HT1080 (cell line): ENCODE data around the gene ATG9A. TPM values are rescaled to one million over a fixed set of nuclear protein-coding genes. Genes with fewer than 3 reads are reported as not detected.
A peak's percentile ranks its signal among the peaks of the same experiment; 100 is the strongest.
"Not testable (repeated sequence)": the region's sequence is repeated elsewhere in the genome, so short reads cannot be mapped to it uniquely, and the experiment has no call there.

ENCODE experiments used
- DNase-seq: peaks from one replicate; pipeline ENCODE4 v3.0.0-alpha.2; 2015; ENCODE audit warnings: low read depth
- polyA plus RNA-seq, 2 experiments: library from polyadenylated mRNA; depleted of rRNA; stranded (reverse); fragments of >200 nt; gene quantifications; 2 replicates each; pipeline ENCODE4 v1.2.3, GENCODE V29; 2015
- total RNA-seq: library from RNA; depleted of rRNA; stranded (reverse); fragments of >200 nt; shearing (Covaris generic); gene quantifications from 2 replicates; pipeline ENCODE4 v1.2.3, GENCODE V29; 2014; rRNA removed

Gene ATG9A
- total RNA-seq, result 37.1 and 47.1 TPM in 2 replicates
- 45.8 and 46.4 TPM in 2 replicates for polyA plus RNA-seq (2015; cell fraction: cytosol; rRNA removed)
- polyA plus RNA-seq (2015; cell fraction: nucleus; rRNA removed), result 54.3 and 57.8 TPM in 2 replicates

GRCh38 chr2:219229305-219230058 is at the start of gene ATG9A, which contains the start of gene ANKZF1:
Gene ATG9A, minus strand, starts transcription at chr2:219229636. Its CDS starts 1,612 bp downstream, at chr2:219228024.
Gene ANKZF1, plus strand, starts transcription at chr2:219229806. Its CDS starts 452 bp downstream, at chr2:219230258.
- DNase-seq, result peak; percentile 99

DNA sequence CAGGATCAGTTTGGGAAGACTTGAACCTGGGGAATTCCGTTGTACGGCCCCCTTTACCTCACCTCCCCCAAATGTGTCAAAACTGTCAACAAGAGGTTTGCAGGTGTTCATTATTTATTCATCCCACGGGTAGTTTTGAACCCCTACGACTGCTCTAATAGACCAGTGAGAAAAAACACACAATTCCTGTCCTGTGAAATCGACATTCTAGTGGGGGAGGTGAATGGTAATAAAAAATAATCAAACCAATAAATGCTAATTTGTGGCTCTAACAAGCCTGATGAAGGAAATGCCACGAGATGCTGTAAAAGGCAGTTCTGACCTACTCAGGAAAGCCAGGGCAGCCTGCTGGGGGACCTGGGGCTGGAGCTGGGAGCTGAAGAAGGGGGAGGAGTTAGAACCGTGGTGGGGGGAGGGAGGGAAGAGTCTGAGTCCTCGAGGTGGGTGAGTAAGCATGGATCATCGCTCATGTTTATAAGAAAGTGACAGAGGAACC is 49.3 kb upstream of the ATG9A start:
- DNase-seq, result no peak

GRCh38 chr2:219277703-219278654 is 48.5 kb upstream of the ATG9A start:
- peak; percentile 73 for DNase-seq

DNA sequence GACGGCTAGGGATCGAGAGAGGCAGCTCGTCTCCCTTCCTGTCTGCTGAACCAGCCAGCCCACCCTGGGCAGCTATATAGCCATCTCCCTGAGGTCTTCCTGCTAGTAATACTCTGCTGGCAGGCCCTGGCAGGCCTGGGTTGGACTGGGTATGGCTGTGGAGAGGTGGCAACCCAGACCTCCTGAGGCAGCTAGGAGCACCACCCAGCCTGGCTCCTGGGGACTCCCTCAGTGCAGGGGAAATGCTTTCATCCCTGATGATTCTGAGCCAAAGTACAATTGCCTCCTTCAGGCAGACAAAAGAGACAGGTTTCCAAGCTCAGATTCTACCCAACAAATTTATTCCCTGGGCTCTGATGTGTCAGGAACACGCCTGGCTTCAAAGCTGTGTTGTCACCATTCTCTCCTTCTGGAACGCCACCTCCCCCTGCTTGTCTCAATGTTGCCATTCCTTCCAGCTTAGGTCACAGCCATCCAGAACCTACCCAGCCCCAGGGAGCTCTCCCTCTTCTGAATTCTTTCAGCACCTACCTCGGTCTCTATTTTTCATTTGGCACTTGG is 45.0 kb upstream of the ATG9A start:
- DNase-seq, result peak; percentile 81

GRCh38 chr2:219273937-219274336 is 44.5 kb upstream of the ATG9A start:
- peak; percentile 82 for DNase-seq

- peak; percentile 54 for DNase-seq
Observed at GRCh38 chr2:219272995-219273394, 43.6 kb upstream of the ATG9A start.

DNA sequence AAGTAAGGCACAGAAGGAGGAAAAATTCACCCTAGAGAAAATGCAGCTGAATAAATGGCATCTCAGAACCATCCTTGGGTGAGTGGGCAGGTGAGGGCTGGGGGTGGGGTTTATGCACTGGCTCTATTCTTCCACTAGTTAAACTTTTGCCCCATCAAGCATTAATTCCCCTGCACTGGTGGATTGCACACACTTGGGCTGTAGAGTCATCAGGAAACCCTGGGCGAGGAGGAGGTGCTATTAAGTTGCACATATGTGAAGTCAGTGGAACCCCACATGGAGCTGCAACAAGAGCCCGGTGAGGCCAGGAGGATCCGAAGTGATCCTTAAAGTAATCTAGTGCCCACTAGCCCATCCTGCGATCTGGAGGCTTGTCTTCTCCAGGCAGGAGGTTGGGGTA is 42.9 kb upstream of the ATG9A start:
- DNase-seq, result no peak

DNA sequence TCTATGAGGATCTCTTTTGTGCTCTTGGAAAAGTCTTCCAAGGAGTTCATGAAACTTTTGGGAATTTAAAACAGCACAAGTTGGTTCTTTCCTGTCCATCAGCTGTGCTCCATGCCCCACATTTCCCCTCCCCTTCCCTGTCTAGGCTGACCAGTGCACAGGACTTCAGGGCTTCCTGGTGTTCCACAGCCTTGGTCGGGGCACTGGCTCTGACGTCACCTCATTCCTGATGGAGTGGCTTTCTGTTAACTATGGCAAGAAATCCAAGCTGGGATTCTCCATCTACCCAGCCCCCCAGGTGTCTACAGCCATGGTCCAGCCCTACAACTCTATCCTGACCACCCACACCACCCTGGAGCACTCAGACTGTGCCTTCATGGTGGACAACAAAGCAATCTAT is 41.6 kb upstream of the ATG9A start:
- DNase-seq, result no peak

- no peak for DNase-seq
Observed at GRCh38 chr2:219270055-219270372, 40.6 kb upstream of the ATG9A start.

- DNase-seq, result no peak
Observed at GRCh38 chr2:219269362-219270054, 40.1 kb upstream of the ATG9A start.

DNA sequence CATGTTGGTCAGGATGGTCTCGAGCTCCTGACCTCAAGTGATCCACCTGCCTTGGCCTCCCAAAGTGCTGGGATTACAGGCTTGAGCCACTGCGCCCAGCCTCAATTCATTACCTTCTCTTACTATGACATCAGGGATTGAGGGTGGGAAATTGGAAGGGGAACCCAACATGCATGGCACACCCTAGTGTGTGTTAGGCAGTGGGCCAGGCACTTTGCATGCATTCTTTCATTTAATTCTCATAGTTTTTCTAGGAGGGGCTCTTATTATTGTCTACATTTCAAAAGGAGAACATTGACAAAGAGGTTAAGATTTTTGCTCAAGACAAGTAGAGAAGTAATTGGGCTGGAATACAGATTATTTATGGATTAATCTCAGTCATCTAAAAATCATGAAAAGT is 38.9 kb upstream of the ATG9A start:
- no peak for DNase-seq

- no peak for DNase-seq
Observed at GRCh38 chr2:219266886-219267285, 37.5 kb upstream of the ATG9A start.

DNA sequence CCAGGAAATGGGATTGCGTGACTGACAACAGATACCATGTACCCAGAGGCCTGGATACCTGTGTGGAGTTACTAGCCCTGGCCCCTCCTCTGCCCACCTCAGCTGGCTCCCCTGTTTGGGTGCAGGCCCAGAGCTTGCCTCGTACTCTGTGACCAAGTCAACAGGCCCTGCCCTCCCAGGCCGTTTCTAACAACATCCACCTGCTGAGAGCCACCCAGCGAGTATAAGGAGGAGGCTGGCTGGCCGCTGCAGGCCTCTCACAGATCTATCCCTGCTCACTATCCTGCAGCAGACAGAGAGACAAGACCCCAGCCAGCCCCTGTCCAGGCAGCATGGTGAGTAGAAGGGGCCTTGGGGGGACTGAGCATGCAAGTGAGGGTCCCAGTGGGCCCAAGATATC is 36.8 kb upstream of the ATG9A start:
- no peak for DNase-seq

DNA sequence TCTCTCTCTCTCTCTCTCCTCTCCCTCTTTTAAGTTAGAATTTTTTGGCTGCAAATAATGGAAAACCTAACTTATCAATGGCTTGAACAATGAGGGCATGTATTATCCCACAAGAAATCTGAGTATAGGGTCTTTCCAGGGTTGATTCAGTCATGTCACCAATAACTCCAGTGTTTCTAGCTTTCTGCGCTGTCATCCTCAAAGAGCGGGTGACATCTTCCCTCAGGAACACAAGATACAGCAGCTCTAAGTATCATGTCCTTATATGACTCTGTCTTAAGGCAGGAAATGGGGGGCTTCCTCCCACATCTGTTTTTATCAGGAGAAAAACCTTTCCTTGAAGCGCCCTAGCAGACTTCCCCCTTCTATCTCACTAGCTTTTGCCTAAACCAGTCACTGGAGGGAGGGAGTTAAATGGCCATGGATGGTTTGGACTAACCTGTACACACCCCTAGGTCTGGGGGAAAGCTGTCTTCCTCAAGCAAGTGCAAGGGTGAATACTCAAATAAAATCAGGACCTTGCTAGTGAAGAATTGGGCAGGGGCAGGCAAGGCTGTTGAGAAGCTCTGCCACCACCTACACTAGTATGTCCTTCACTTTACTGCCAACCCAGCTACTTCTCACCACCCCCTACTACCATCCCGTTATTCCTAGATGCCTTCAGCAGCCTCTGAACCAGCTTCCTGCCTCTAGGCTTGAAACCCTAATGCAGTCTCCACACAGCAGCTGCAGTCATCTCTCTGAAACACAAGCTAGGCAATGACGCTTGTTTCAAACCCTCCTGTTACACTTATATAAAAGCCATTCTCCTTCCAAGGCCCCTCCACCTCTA is 31.8 kb upstream of the ATG9A start:
- no peak for DNase-seq

DNA sequence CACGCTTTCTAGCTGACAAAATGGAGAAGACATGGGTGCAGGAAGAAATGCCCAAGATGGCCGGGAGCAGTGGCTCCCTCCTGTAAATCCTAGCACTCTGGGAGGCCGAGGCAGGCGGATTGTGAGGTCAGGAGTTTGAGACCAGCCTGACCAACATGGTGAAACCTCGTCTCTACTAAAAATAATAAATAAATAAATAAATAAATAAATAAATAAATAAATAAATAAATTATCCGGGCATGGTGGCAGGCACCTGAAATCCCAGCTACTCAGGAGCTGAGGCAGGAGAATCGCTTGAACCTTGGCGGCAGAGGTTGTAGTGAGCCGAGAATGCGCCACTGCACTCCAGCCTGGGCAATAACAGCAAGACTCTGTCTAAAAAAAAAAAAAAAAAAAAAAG is 29.5 kb upstream of the ATG9A start:
- DNase-seq, result not testable (repeated sequence)

GRCh38 chr2:219254590-219255201 is 25.3 kb upstream of the ATG9A start:
- DNase-seq, result no peak

GRCh38 chr2:219253753-219254589 is 24.5 kb upstream of the ATG9A start, which contains the start of gene TUBA4A:
Gene TUBA4A, minus strand, starts transcription at chr2:219253918. Its CDS starts 60 bp downstream, at chr2:219253858.
- DNase-seq, result peak; percentile 79
